NT2/D1 (cell line): ENCODE measurements around the gene LGALS7.

Experiments used
- SUZ12 ChIP-seq: IDR thresholded peaks from 2 replicates; pipeline ENCODE4 v1.6.1; 2011; ENCODE audit not compliant: insufficient read length, insufficient read depth; ENCODE audit errors: extremely low read depth
- YY1 ChIP-seq: IDR thresholded peaks from 2 replicates; pipeline ENCODE4 v1.6.1; 2011; ENCODE audit not compliant: insufficient read length, insufficient read depth
- ZNF274 ChIP-seq: IDR thresholded peaks from 2 replicates; pipeline ENCODE4 v1.6.1; 2011; ENCODE audit warnings: mild to moderate bottlenecking, low read depth, low read length

- TF ChIP-seq ZNF274 (no peak), YY1 (no peak), SUZ12 (no peak)
These were observed 6.9 kb downstream of the LGALS7 start for GRCh38 chr19:38766276-38767047.
